K562 (cell line): ENCODE results near the gene NMUR2. TPM values are rescaled to one million over a fixed set of nuclear protein-coding genes. Genes with fewer than 3 reads are reported as not detected.

Source experiments
- ATAC-seq: fragments of 200-7000 bp; cut with Tn5 transposase; 3 replicates; pipeline ENCODE4 v1.9.1; 2020; ENCODE audit warnings: moderate library complexity
- BruUV-seq: library from RNA; stranded (reverse); fragments of 400-500 nt; replicated peaks from 2 replicates; lab custom pipeline; 2021; lab: Mats Ljungman, UMichigan
- CTCF ChIA-PET: fragments of 300-600 bp; formaldehyde crosslinking; extraction: SDS; loops from one replicate; lab custom pipeline; 2021; ENCODE audit warnings: low intra/inter-chr PET ratio; lab: Yijun Ruan, JAX
- POLR2A ChIA-PET: fragments of 300-600, 350-650 bp; sonication (Branson Sonifier 250); formaldehyde crosslinking; extraction: SDS; loops from one replicate; lab custom pipeline; 2021; ENCODE audit warnings: antibody characterized with exemption, inconsistent platforms; lab: Yijun Ruan, JAX
- DNase-seq, 4 experiments: peaks; one replicate each; pipeline versions ENCODE4 v3.0.0 to v3.0.0-alpha.2; 2011 to 2018; ENCODE audit warnings: low spot score in 3 of 4, mixed read lengths in 3 of 4; ENCODE audit errors: extremely low read depth in 1 of 4
- FAIRE-seq: peaks from 2 replicates; lab custom pipeline; 2011; peaks lifted over from hg19 to GRCh38; lab: Jason Lieb, UNC
- H2AFZ ChIP-seq: 2 replicates; pipeline ENCODE4 v1.6.0; 2011; ENCODE audit warnings: low read depth, low read length, control low read depth, inconsistent platforms
- H3K27ac ChIP-seq: fragments of 200-600 bp; 3 replicates; pipeline ENCODE4 v1.8.0; 2011; ENCODE audit warnings: low read depth, mild to moderate bottlenecking, control low read depth, inconsistent platforms, low read length, moderate library complexity, mixed read lengths; ENCODE audit errors: extremely low read depth
- H3K27me3 ChIP-seq, 2 experiments: fragments of 300-600 bp in 1 of 2; 2 replicates in 1 of 2; 3 replicates in 1 of 2; pipeline versions ENCODE4 v1.6.0 to v1.8.0; 2011; ENCODE audit warnings: inconsistent platforms in 2 of 2, low read length in 2 of 2, mild to moderate bottlenecking in 1 of 2, mixed read lengths in 1 of 2, moderate library complexity in 1 of 2; ENCODE audit not compliant: control insufficient read depth in 2 of 2, insufficient read depth in 2 of 2
- H3K36me3 ChIP-seq: fragments of 300-600 bp; 3 replicates; pipeline ENCODE4 v1.8.0; 2011; ENCODE audit warnings: mild to moderate bottlenecking, low read length, inconsistent platforms; ENCODE audit not compliant: control insufficient read depth, insufficient read depth
- H3K4me1 ChIP-seq, 2 experiments: fragments of 200-600 bp in 1 of 2; replicated peaks in 1 of 2; 2 replicates in 1 of 2; 3 replicates in 1 of 2; pipeline versions ENCODE4 v1.5.1 to v1.8.0; 2011; ENCODE audit warnings: inconsistent platforms in 2 of 2, low read length in 2 of 2, mild to moderate bottlenecking in 1 of 2, mixed read lengths in 1 of 2, moderate library complexity in 1 of 2; ENCODE audit not compliant: control insufficient read depth in 2 of 2, insufficient read depth in 2 of 2
- H3K4me2 ChIP-seq: 2 replicates; pipeline ENCODE4 v1.6.1; 2011; ENCODE audit warnings: low read length, control low read depth, inconsistent platforms, mixed read lengths; ENCODE audit not compliant: insufficient read depth
- H3K4me3 ChIP-seq: fragments of 200-600 bp; sonication (generic), shearing (Covaris generic); 2 replicates; pipeline ENCODE4 v1.5.1; 2016; ENCODE audit warnings: control low read depth, inconsistent platforms
- H3K79me2 ChIP-seq: fragments of 200-600 bp; 3 replicates; pipeline ENCODE4 v1.8.0; 2011; ENCODE audit warnings: low read length, inconsistent platforms; ENCODE audit not compliant: control insufficient read depth, insufficient read depth
- H3K9ac ChIP-seq, 2 experiments: 2 replicates each; pipeline versions ENCODE4 v1.6.0 to v1.6.1; 2011; ENCODE audit warnings: low read depth in 2 of 2, low read length in 2 of 2, control low read depth in 1 of 2, inconsistent platforms in 1 of 2, mild to moderate bottlenecking in 1 of 2, mixed read lengths in 1 of 2; ENCODE audit not compliant: insufficient read depth in 1 of 2
- H3K9me1 ChIP-seq: one replicate; pipeline ENCODE4 v1.6.0; 2011; ENCODE audit warnings: inconsistent platforms, mild to moderate bottlenecking, low read length, moderate library complexity; ENCODE audit not compliant: control insufficient read depth, insufficient read depth
- H3K9me3 ChIP-seq: replicated peaks from 2 replicates; pipeline ENCODE4 v1.5.1; 2011; ENCODE audit warnings: low read depth, low read length, inconsistent platforms; ENCODE audit not compliant: control insufficient read depth, insufficient read depth
- H4K20me1 ChIP-seq: replicated peaks from 2 replicates; pipeline ENCODE4 v1.6.1; 2011; ENCODE audit warnings: low read length, inconsistent platforms, mixed read lengths; ENCODE audit not compliant: control insufficient read depth, insufficient read depth
- CBX3 ChIP-seq, 2 experiments: IDR thresholded peaks; 1 replicate in 1 of 2; 2 replicates in 1 of 2; pipeline ENCODE4 v1.6.1; 2012; ENCODE audit warnings: inconsistent platforms in 2 of 2, low read length in 2 of 2, borderline replicate concordance in 1 of 2, control low read depth in 1 of 2
- CCAR2 ChIP-seq: fragments of 200-400 bp; formaldehyde crosslinking; IDR thresholded peaks from 2 replicates; pipeline ENCODE4 v1.6.1; 2017; ENCODE audit warnings: mild to moderate bottlenecking, low read depth, low read length
- ERF ChIP-seq: fragments of 450-650 bp; formaldehyde crosslinking; IDR thresholded peaks from 2 replicates; pipeline ENCODE4 v1.4.0; 2020; ENCODE audit warnings: mild to moderate bottlenecking, mixed read lengths
- HSF4 ChIP-seq: fragments of 250-450 bp; sonication (Bioruptor Pico); IDR thresholded peaks from 2 replicates; pipeline ENCODE4 v2.1.2; 2022; ENCODE audit warnings: mild to moderate bottlenecking, moderate library complexity, borderline replicate concordance
- KHSRP ChIP-seq: fragments of 450-650 bp; IDR thresholded peaks from 2 replicates; pipeline ENCODE4 v1.6.1; 2017
- MCM5 ChIP-seq: fragments of 450-650 bp; IDR thresholded peaks from 2 replicates; pipeline ENCODE4 v1.6.1; 2016; ENCODE audit warnings: low read depth
- NBN ChIP-seq: fragments of 450-650 bp; IDR thresholded peaks from 2 replicates; pipeline ENCODE4 v1.6.1; 2016; ENCODE audit warnings: low read depth, mild to moderate bottlenecking
- RHOXF2B ChIP-seq: fragments of 250-450 bp; sonication (Bioruptor Pico); conservative IDR thresholded peaks from 2 replicates; pipeline ENCODE4 v1.5.1; 2021
- SMARCB1 ChIP-seq: IDR thresholded peaks from 2 replicates; pipeline ENCODE4 v1.6.1; 2011; ENCODE audit warnings: improper control_type of control experiment, low read depth; ENCODE audit not compliant: insufficient read length
- SMARCE1 ChIP-seq: fragments of 450-650 bp; IDR thresholded peaks from 2 replicates; pipeline ENCODE4 v1.7.1; 2016; ENCODE audit warnings: mild to moderate bottlenecking
- SPI1 ChIP-seq: IDR thresholded peaks from 2 replicates; pipeline ENCODE4 v1.6.1; 2011; ENCODE audit warnings: low read depth, low read length, control low read depth, borderline replicate concordance
- ZFP36 ChIP-seq: fragments of 150-350 bp; IDR thresholded peaks from 2 replicates; pipeline ENCODE4 v1.6.1; 2018; ENCODE audit warnings: low read length, low read depth; ENCODE audit not compliant: partially characterized antibody
- ZNF583 ChIP-seq: fragments of 250-450 bp; sonication (Bioruptor Pico); IDR thresholded peaks from 2 replicates; pipeline ENCODE4 v1.4.0; 2020
- ZNF696 ChIP-seq: fragments of 250-450 bp; sonication (Bioruptor Pico); conservative IDR thresholded peaks from 2 replicates; pipeline ENCODE4 v1.4.0; 2020; ENCODE audit warnings: mild to moderate bottlenecking, moderate library complexity
- ZNF707 ChIP-seq: fragments of 250-450 bp; sonication (Bioruptor Pico); conservative IDR thresholded peaks from 2 replicates; pipeline ENCODE4 v1.8.0; 2022; ENCODE audit warnings: inconsistent platforms, mild to moderate bottlenecking, moderate library complexity
- WGBS: fragments of 100-300 bp; shearing (Covaris generic); methylation state at CpG from one replicate; pipeline ENCODE4 v1.1.6; 2016; ENCODE audit warnings: low coverage, mixed read lengths; ENCODE audit not compliant: insufficient coverage; ENCODE audit errors: missing lambda C conversion rate; 5-methylcytosine and 5-hydroxymethylcytosine counted together
- in situ Hi-C: fragments of 300-500 bp; cut with MboI; formaldehyde crosslinking; loops from 4 replicates; pipeline ENCODE4 v1.15.0; 2018; ENCODE audit warnings: inconsistent platforms, mixed read lengths
- intact Hi-C: fragments of 100-400 bp; cut with micrococcal nuclease; formaldehyde crosslinking; loops from 2 replicates; pipeline ENCODE4 v1.14.2; 2022
- polyA plus RNA-seq, 8 experiments: library from polyadenylated mRNA; depleted of rRNA in 4 of 8; stranded (reverse) in 5 of 8; unstranded in 3 of 8; fragments of >200 nt; fragmentation: Nextera tagmentation in 2 of 8; fragmentation: Illumina TruSeq in 1 of 8; extraction: Ambion mirVana in 2 of 8; extraction: Trizol in 1 of 8; gene quantifications; 2 replicates each; pipeline versions ENCODE4 v1.2.1 to v1.2.3, GENCODE V29; 2011 to 2014; ENCODE audit warnings: inconsistent platforms in 1 of 8, missing spikeins in 1 of 8
- total RNA-seq, 7 experiments: library from RNA; depleted of rRNA in 6 of 7; stranded (reverse); fragments of >200 nt in 6 of 7; fragmentation: Illumina TruSeq in 2 of 7; extraction: Trizol in 2 of 7; gene quantifications; 2 replicates each; pipeline versions ENCODE4 v1.2.1 to v1.2.3, GENCODE V29; 2011 to 2021; ENCODE audit warnings: low replicate concordance in 1 of 7

The NMUR2 gene
- total and polyA plus RNA-seq, 9 of the 15 experiments (the other 6 are each of a cell fraction or from before 2014, with no cell fraction given), result not detected

- Histone ChIP-seq H3K4me1 (no peaks in the 10 kb centered on the region), H3K27me3 (no peaks in the 10 kb centered on the region), H3K9ac (no peak overlapping the region), H3K9me1 (no peaks in the 10 kb centered on the region), H3K9me3 (no peaks in the 10 kb centered on the region), H4K20me1 (no peaks in the 10 kb centered on the region), H3K79me2 (no peaks in the 10 kb centered on the region), H3K27ac (no peak overlapping the region), H3K4me3 (no peak overlapping the region), H3K4me2 (no peak overlapping the region), H2AFZ (no peak overlapping the region), H3K36me3 (no peaks in the 10 kb centered on the region)
- CTCF ChIA-PET, result no interaction called here
- TF ChIP-seq CBX3 (IDR thresholded peaks at IDR 0.05; ENCODE audit: borderline replicate concordance in 1 of 2, low read length in 2 of 2) (no peak), CCAR2 (no peak)
- BruUV-seq, result no TSS peak
- in situ Hi-C loops (no loop called here), intact Hi-C loops (no loop called here)
- no peak for ATAC-seq
- no peak for DNase-seq
- FAIRE-seq, result no peak
- POLR2A ChIA-PET, result no interaction called here
- 0% methylated on average over 3 of the region's 3 CpGs for WGBS
Measured at GRCh38 chr5:152437866-152438265, 32.8 kb upstream of the NMUR2 start.

GRCh38 chr5:152427721-152428120 is 22.6 kb upstream of the NMUR2 start:
- ChIA-PET CTCF (no interaction called here), POLR2A (interaction anchor here (0.7 kb wide), 1 partner anchor 609 kb away, joined by 3 read pairs; no protein-coding TSS in a partner anchor)
- Histone ChIP-seq H4K20me1 (no peaks in the 10 kb centered on the region), H3K36me3 (no peaks in the 10 kb centered on the region), H2AFZ (no peak overlapping the region), H3K9ac (no peak overlapping the region), H3K27me3 (no peaks in the 10 kb centered on the region), H3K4me3 (no peak overlapping the region), H3K4me2 (no peak overlapping the region), H3K79me2 (no peaks in the 10 kb centered on the region), H3K4me1 (no peaks in the 10 kb centered on the region), H3K9me1 (no peaks in the 10 kb centered on the region), H3K9me3 (no peaks in the 10 kb centered on the region; the same call in 1 of the 2 replicates), H3K27ac (no peak overlapping the region)
- no TSS peak for BruUV-seq
- in situ Hi-C loops, result no loop called here
- ATAC-seq, result no peak
- 0% methylated on average over 3 of the region's 3 CpGs for WGBS
- intact Hi-C loops, result no loop called here
- FAIRE-seq, result no peak
- DNase-seq, result no peak
- TF ChIP-seq KHSRP, result no peak
- TF ChIP-seq MCM5, result no peak
- TF ChIP-seq HSF4, result no peak
- TF ChIP-seq ERF (CRISPR knock-in tag), result no peak
- no peak for TF ChIP-seq NBN
- no peak for TF ChIP-seq SMARCB1
- no peak for TF ChIP-seq ZNF583 (CRISPR knock-in tag)
- TF ChIP-seq ZNF696 (CRISPR knock-in tag), result no peak
- no peak for TF ChIP-seq RHOXF2B (CRISPR knock-in tag)
- no peak for TF ChIP-seq SPI1
- no peak for TF ChIP-seq ZFP36
- TF ChIP-seq SMARCE1, result no peak
- TF ChIP-seq ZNF707 (CRISPR knock-in tag), result no peak
- TF ChIP-seq, all 486 proteins: peak for 0
